A549 (cell line): Measurements from ENCODE around the gene DDX4. TPM values are rescaled to one million over a fixed set of nuclear protein-coding genes. Genes with fewer than 3 reads are reported as not detected.

ENCODE experiments used
- ATAC-seq, 2 experiments: fragments of 200-7000 bp in 1 of 2; fragments of >200 bp in 1 of 2; cut with Nextera tagmentation in 1 of 2; cut with Tn5 transposase in 1 of 2; 3 replicates each; pipeline versions ENCODE4 v1.8.0 to v1.9.1; 2018 to 2020; ENCODE audit warnings: mild to moderate bottlenecking in 1 of 2, moderate library complexity in 1 of 2
- CTCF ChIA-PET: fragments of 300-600 bp; sonication (Branson Sonifier 250); formaldehyde crosslinking; extraction: SDS; loops from one replicate; lab custom pipeline; 2021; ENCODE audit warnings: antibody characterized with exemption, inconsistent platforms; lab: Yijun Ruan, JAX
- POLR2A ChIA-PET: fragments of 350-600 bp; formaldehyde crosslinking; extraction: SDS; loops from one replicate; lab custom pipeline; 2021; ENCODE audit warnings: antibody characterized with exemption, inconsistent platforms; lab: Yijun Ruan, JAX
- DNase-seq, 2 experiments: peaks; one replicate each; pipeline versions ENCODE4 v3.0.0 to v3.0.0-alpha.2; 2011 to 2016; ENCODE audit warnings: low read depth in 1 of 2, low spot score in 1 of 2
- FAIRE-seq: peaks from 2 replicates; lab custom pipeline; 2011; peaks lifted over from hg19 to GRCh38; lab: Jason Lieb, UNC
- H3K27ac ChIP-seq, 2 experiments: fragments of >200 bp; sonication (Bioruptor Twin); formaldehyde crosslinking; 3 replicates each; pipeline ENCODE4 v1.5.1; 2016 to 2017
- H3K4me1 ChIP-seq: fragments of >200 bp; sonication (Bioruptor Twin); formaldehyde crosslinking; 3 replicates; pipeline ENCODE4 v1.6.1; 2016
- H3K4me2 ChIP-seq: fragments of >200 bp; sonication (Bioruptor Twin); formaldehyde crosslinking; 3 replicates; pipeline ENCODE4 v1.6.1; 2016
- H3K4me3 ChIP-seq: fragments of >200 bp; sonication (Bioruptor Twin); formaldehyde crosslinking; 3 replicates; pipeline ENCODE4 v1.5.1; 2016
- H3K9me3 ChIP-seq: fragments of >200 bp; sonication (Bioruptor Twin); formaldehyde crosslinking; 3 replicates; pipeline ENCODE4 v1.6.1; 2016
- BHLHE40 ChIP-seq: IDR thresholded peaks from 2 replicates; pipeline ENCODE4 v1.6.1; 2012; ENCODE audit warnings: low read depth, low read length, inconsistent platforms
- CEBPB ChIP-seq, 2 experiments: fragments of >200 bp in 1 of 2; sonication (Bioruptor Twin) in 1 of 2; formaldehyde crosslinking in 1 of 2; IDR thresholded peaks; 2 replicates each; pipeline ENCODE4 v1.6.1; 2012 to 2016
- CHD2 ChIP-seq: fragments of 150-350 bp; IDR thresholded peaks from 2 replicates; pipeline ENCODE4 v1.6.1; 2014; ENCODE audit warnings: low read length; ENCODE audit not compliant: partially characterized antibody
- EHF ChIP-seq: fragments of 250-450 bp; sonication (Bioruptor Pico); IDR thresholded peaks from 2 replicates; pipeline ENCODE4 v1.5.0; 2020; ENCODE audit warnings: mild to moderate bottlenecking
- ESRRA ChIP-seq: fragments of 150-350 bp; IDR thresholded peaks from 2 replicates; pipeline ENCODE4 v1.6.1; 2014; ENCODE audit warnings: mild to moderate bottlenecking, low read length, borderline replicate concordance
- FOSL2 ChIP-seq, 2 experiments: fragments of 450-650 bp in 1 of 2; fragments of >200 bp in 1 of 2; sonication (Bioruptor Twin) in 1 of 2; formaldehyde crosslinking; IDR thresholded peaks; 2 replicates each; pipeline versions ENCODE4 v1.5.0 to v1.6.1; 2016 to 2020; ENCODE audit warnings: mild to moderate bottlenecking in 1 of 2, moderate library complexity in 1 of 2
- GATA3 ChIP-seq: IDR thresholded peaks from 2 replicates; pipeline ENCODE4 v1.6.1; 2012; ENCODE audit warnings: borderline replicate concordance
- HOXA7 ChIP-seq: fragments of 250-450 bp; sonication (Bioruptor Pico); IDR thresholded peaks from 2 replicates; pipeline ENCODE4 v1.5.0; 2020; ENCODE audit warnings: mild to moderate bottlenecking, moderate library complexity
- HOXB5 ChIP-seq: fragments of 250-450 bp; sonication (Bioruptor Pico); IDR thresholded peaks from 2 replicates; pipeline ENCODE4 v1.5.0; 2020; ENCODE audit warnings: mild to moderate bottlenecking, moderate library complexity
- JUNB ChIP-seq: fragments of >200 bp; sonication (Bioruptor Twin); formaldehyde crosslinking; IDR thresholded peaks from 2 replicates; pipeline ENCODE4 v1.6.1; 2016
- NFE2L2 ChIP-seq: fragments of 150-350 bp; conservative IDR thresholded peaks from 2 replicates; pipeline ENCODE4 v1.6.1; 2014; ENCODE audit warnings: low read length
- NPAS2 ChIP-seq: fragments of 250-450 bp; sonication (Bioruptor Pico); IDR thresholded peaks from 2 replicates; pipeline ENCODE4 v1.8.0; 2022; ENCODE audit warnings: mild to moderate bottlenecking, moderate library complexity, borderline replicate concordance
- POLR2A ChIP-seq: IDR thresholded peaks from 2 replicates; pipeline ENCODE4 v1.6.1; 2012; ENCODE audit warnings: mild to moderate bottlenecking, low read length
- POLR2AphosphoS2 ChIP-seq: conservative IDR thresholded peaks from 2 replicates; pipeline ENCODE4 v1.6.1; 2012; ENCODE audit warnings: low read length, improper control_type of control experiment, inconsistent platforms
- RCOR1 ChIP-seq: fragments of 150-350 bp; IDR thresholded peaks from 2 replicates; pipeline ENCODE4 v1.6.1; 2014; ENCODE audit warnings: antibody characterized with exemption, low read length, low read depth
- RFX5 ChIP-seq: fragments of 450-650 bp; IDR thresholded peaks from 2 replicates; pipeline ENCODE4 v1.7.1; 2014; ENCODE audit warnings: antibody characterized with exemption, mild to moderate bottlenecking, moderate library complexity
- SREBF2 ChIP-seq: fragments of 450-650 bp; IDR thresholded peaks from 2 replicates; pipeline ENCODE4 v1.6.1; 2014; ENCODE audit warnings: mild to moderate bottlenecking, moderate library complexity
- TFCP2L1 ChIP-seq: fragments of 250-450 bp; sonication (Bioruptor Pico); IDR thresholded peaks from 2 replicates; pipeline ENCODE4 v1.5.0; 2021; ENCODE audit warnings: mild to moderate bottlenecking
- ZSCAN20 ChIP-seq: fragments of 250-450 bp; sonication (Bioruptor Pico); IDR thresholded peaks from 2 replicates; pipeline ENCODE4 v1.8.0; 2022; ENCODE audit warnings: mild to moderate bottlenecking, moderate library complexity
- WGBS: methylation state at CpG from one replicate; pipeline ENCODE4 v1.1.6; 2017; ENCODE audit errors: missing lambda C conversion rate; 5-methylcytosine and 5-hydroxymethylcytosine counted together
- polyA plus RNA-seq, 4 experiments: library from polyadenylated mRNA; depleted of rRNA in 3 of 4; stranded (reverse); fragments of >200 nt; fragmentation: RNase III in 1 of 4; extraction: RNeasy Plus Mini Kit Qiagen cat#74134 plus additional on column Dnase treatment in 1 of 4; gene quantifications; 2 replicates in 3 of 4; 3 replicates in 1 of 4; pipeline ENCODE4 v1.2.3, GENCODE V29; 2011 to 2017
- TF ChIP-seq, protein P1 (sequence below): IDR thresholded peaks from 2 replicates; pipeline ENCODE4 v1.6.1; 2012
- TF ChIP-seq, protein P2 (sequence below): fragments of 250-450 bp; sonication (Bioruptor Pico); IDR thresholded peaks from 2 replicates; pipeline ENCODE4 v1.5.0; 2020; ENCODE audit warnings: low read depth, mild to moderate bottlenecking, moderate library complexity
- TF ChIP-seq, protein P3 (sequence below): fragments of 200-600 bp; sonication (generic); IDR thresholded peaks from 2 replicates; pipeline ENCODE4 v1.6.1; 2016; ENCODE audit warnings: antibody characterized with exemption, mild to moderate bottlenecking, moderate library complexity
- TF ChIP-seq, protein P4 (sequence below): fragments of >200 bp; sonication (Bioruptor Twin); formaldehyde crosslinking; IDR thresholded peaks from 3 replicates; pipeline ENCODE4 v1.5.1; 2016
- TF ChIP-seq, protein P5 (sequence below): fragments of >200 bp; sonication (Bioruptor Twin); formaldehyde crosslinking; IDR thresholded peaks from 2 replicates; pipeline ENCODE4 v1.6.1; 2016
- TF ChIP-seq, protein P6 (sequence below): IDR thresholded peaks from 2 replicates; pipeline ENCODE4 v1.6.1; 2012; ENCODE audit warnings: low read depth, borderline replicate concordance
- TF ChIP-seq, protein P7 (sequence below): fragments of 150-350 bp; IDR thresholded peaks from 2 replicates; pipeline ENCODE4 v1.6.1; 2014; ENCODE audit warnings: low read depth, mild to moderate bottlenecking, low read length

DDX4 gene
- polyA plus RNA-seq, 2 of the 4 experiments (the other 2 are of a cell fraction) = 0.09 TPM; not detected in 1

DNA sequence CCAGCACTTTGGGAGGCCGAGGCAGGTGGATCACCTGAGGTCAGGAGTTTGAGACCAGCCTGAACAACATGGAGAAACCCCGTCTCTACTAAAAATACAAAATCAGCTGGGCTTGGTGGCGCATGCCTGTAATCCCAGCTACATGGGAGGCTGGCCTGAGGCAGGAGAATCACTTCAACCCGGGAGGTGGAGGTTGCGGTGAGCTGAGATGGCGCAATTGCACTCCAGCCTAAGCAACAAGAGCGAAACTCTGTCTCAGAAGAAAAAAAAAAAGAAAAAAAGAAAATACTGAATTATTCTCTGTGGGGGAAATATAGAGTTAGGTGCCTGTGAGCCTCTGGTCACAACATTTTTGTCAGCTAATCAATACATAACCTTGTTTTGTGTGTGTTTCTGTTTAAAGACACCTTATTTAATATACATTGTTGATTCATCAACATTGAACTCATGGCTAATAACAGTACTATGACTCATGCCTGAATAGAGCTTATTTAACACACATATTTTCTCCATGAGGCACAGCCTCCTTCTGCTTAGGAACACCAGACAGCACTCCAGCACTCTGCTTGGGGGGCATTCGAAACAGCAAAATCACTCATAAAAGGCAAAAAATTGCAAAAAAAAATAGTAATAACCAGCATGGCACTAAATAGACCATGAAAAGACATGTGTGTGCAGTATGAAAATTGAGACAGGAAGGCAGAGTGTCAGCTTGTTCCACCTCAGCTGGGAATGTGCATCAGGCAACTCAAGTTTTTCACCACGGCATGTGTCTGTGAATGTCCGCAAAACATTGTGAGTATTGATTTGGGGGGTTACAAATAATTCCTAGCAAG lies 113.2 kb downstream of the DDX4 start, which contains the start of gene IL31RA:
TSS of gene IL31RA (plus strand) at position 519 of the 836 bp plus-strand sequence. CDS start at position 733, 214 bp downstream.
- ChIA-PET CTCF (interaction anchor here (1.2 kb wide), 1 partner anchor 13 kb away, joined by 3 read pairs; no protein-coding TSS in a partner anchor), POLR2A (no interaction called here)
- peak; percentile 39 to 54 for DNase-seq
- H3K4me2 ChIP-seq = peak within 1 kb of the TSS; percentile 59
- peak; percentile 95 to 98 for ATAC-seq
- peak within 1 kb of the TSS; percentile 28 to 67; a peak in 5 of 6 replicates for H3K27ac ChIP-seq
- no peak for FAIRE-seq
- 50% methylated on average over 10 of the region's 10 CpGs for WGBS
- no peak within 1 kb of the TSS for H3K4me3 ChIP-seq
- TF ChIP-seq, protein P1, sequence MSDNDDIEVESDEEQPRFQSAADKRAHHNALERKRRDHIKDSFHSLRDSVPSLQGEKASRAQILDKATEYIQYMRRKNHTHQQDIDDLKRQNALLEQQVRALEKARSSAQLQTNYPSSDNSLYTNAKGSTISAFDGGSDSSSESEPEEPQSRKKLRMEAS = peak; percentile 36; the same call in 1 of the 2 replicates
- TF ChIP-seq FOSL2 (IDR thresholded peaks at IDR 0.05) (peak; percentile 73), FOSL2 (CRISPR knock-in tag; IDR thresholded peaks at IDR 0.05) (peak; percentile 93), NPAS2 (CRISPR knock-in tag) (no peak), RCOR1 (no peak), POLR2AphosphoS2 (no peak), GATA3 (no peak; the same call in 1 of the 2 replicates), JUNB (peak; percentile 70), POLR2A (no peak), CEBPB (IDR thresholded peaks at IDR 0.05) (peak; percentile 56 to 84; a peak in 3 of 4 replicates), RFX5 (no peak), TFCP2L1 (CRISPR knock-in tag) (no peak), EHF (CRISPR knock-in tag) (no peak)
- TF ChIP-seq, protein P2, sequence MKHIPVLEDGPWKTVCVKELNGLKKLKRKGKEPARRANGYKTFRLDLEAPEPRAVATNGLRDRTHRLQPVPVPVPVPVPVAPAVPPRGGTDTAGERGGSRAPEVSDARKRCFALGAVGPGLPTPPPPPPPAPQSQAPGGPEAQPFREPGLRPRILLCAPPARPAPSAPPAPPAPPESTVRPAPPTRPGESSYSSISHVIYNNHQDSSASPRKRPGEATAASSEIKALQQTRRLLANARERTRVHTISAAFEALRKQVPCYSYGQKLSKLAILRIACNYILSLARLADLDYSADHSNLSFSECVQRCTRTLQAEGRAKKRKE (CRISPR knock-in tag) = no peak
- TF ChIP-seq, protein P3, sequence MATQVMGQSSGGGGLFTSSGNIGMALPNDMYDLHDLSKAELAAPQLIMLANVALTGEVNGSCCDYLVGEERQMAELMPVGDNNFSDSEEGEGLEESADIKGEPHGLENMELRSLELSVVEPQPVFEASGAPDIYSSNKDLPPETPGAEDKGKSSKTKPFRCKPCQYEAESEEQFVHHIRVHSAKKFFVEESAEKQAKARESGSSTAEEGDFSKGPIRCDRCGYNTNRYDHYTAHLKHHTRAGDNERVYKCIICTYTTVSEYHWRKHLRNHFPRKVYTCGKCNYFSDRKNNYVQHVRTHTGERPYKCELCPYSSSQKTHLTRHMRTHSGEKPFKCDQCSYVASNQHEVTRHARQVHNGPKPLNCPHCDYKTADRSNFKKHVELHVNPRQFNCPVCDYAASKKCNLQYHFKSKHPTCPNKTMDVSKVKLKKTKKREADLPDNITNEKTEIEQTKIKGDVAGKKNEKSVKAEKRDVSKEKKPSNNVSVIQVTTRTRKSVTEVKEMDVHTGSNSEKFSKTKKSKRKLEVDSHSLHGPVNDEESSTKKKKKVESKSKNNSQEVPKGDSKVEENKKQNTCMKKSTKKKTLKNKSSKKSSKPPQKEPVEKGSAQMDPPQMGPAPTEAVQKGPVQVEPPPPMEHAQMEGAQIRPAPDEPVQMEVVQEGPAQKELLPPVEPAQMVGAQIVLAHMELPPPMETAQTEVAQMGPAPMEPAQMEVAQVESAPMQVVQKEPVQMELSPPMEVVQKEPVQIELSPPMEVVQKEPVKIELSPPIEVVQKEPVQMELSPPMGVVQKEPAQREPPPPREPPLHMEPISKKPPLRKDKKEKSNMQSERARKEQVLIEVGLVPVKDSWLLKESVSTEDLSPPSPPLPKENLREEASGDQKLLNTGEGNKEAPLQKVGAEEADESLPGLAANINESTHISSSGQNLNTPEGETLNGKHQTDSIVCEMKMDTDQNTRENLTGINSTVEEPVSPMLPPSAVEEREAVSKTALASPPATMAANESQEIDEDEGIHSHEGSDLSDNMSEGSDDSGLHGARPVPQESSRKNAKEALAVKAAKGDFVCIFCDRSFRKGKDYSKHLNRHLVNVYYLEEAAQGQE = no peak
- 0 out of 3 replicates have a peak, but pooled peaks cover 3% of the 10 kb centered on the region for H3K9me3 ChIP-seq
- H3K4me1 ChIP-seq = peaks cover 12% of the 10 kb centered on the region; the same call in 2 of the 3 replicates

DNA sequence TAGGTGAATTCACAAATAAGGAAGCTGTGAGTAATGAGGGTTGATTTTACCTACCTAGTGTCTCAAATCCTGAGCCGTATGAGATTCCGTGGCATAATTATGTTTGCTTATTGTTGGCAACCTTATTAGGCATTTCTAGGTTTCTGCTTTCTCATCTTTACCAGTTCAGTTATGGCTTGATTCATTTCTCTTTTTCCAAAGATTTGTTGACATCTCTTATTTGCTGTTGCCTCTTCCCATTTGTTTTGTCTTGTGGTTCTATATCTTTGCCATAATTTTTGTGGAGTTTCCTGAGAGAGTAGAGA lies 113.8 kb downstream of the DDX4 start:
- ChIA-PET CTCF (interaction anchor here (1.2 kb wide), 1 partner anchor 13 kb away, joined by 3 read pairs; no protein-coding TSS in a partner anchor), POLR2A (no interaction called here)
- no peak for FAIRE-seq
- peak overlapping the region; percentile 59 for H3K4me2 ChIP-seq
- H3K4me1 ChIP-seq = peaks cover 12% of the 10 kb centered on the region; the same call in 2 of the 3 replicates
- WGBS = 31% methylated on average over 2 of the region's 2 CpGs
- ATAC-seq = peak in 1 of 2 experiments; percentile 53; a peak in 3 of 6 replicates
- H3K4me3 ChIP-seq = no peak overlapping the region
- H3K27ac ChIP-seq = peak overlapping the region; percentile 4 to 67; a peak in 4 of 6 replicates
- no peak for TF ChIP-seq BHLHE40
- TF ChIP-seq, protein P4, sequence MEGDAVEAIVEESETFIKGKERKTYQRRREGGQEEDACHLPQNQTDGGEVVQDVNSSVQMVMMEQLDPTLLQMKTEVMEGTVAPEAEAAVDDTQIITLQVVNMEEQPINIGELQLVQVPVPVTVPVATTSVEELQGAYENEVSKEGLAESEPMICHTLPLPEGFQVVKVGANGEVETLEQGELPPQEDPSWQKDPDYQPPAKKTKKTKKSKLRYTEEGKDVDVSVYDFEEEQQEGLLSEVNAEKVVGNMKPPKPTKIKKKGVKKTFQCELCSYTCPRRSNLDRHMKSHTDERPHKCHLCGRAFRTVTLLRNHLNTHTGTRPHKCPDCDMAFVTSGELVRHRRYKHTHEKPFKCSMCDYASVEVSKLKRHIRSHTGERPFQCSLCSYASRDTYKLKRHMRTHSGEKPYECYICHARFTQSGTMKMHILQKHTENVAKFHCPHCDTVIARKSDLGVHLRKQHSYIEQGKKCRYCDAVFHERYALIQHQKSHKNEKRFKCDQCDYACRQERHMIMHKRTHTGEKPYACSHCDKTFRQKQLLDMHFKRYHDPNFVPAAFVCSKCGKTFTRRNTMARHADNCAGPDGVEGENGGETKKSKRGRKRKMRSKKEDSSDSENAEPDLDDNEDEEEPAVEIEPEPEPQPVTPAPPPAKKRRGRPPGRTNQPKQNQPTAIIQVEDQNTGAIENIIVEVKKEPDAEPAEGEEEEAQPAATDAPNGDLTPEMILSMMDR = no peak
- TF ChIP-seq, protein P5, sequence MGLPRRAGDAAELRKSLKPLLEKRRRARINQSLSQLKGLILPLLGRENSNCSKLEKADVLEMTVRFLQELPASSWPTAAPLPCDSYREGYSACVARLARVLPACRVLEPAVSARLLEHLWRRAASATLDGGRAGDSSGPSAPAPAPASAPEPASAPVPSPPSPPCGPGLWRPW = no peak
- no peak for TF ChIP-seq ZSCAN20
- TF ChIP-seq NPAS2 (CRISPR knock-in tag) = no peak
- TF ChIP-seq SREBF2 = no peak
- TF ChIP-seq, protein P6, sequence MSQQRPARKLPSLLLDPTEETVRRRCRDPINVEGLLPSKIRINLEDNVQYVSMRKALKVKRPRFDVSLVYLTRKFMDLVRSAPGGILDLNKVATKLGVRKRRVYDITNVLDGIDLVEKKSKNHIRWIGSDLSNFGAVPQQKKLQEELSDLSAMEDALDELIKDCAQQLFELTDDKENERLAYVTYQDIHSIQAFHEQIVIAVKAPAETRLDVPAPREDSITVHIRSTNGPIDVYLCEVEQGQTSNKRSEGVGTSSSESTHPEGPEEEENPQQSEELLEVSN = no peak
- no peak for TF ChIP-seq RCOR1
- no peak for TF ChIP-seq HOXA7 (CRISPR knock-in tag)
- TF ChIP-seq, protein P7, sequence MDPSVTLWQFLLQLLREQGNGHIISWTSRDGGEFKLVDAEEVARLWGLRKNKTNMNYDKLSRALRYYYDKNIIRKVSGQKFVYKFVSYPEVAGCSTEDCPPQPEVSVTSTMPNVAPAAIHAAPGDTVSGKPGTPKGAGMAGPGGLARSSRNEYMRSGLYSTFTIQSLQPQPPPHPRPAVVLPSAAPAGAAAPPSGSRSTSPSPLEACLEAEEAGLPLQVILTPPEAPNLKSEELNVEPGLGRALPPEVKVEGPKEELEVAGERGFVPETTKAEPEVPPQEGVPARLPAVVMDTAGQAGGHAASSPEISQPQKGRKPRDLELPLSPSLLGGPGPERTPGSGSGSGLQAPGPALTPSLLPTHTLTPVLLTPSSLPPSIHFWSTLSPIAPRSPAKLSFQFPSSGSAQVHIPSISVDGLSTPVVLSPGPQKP = no peak
- TF ChIP-seq ESRRA = no peak
- TF ChIP-seq NFE2L2 = no peak
- TF ChIP-seq HOXB5 (CRISPR knock-in tag) = no peak
- TF ChIP-seq CHD2 = no peak
- H3K9me3 ChIP-seq = 0 out of 3 replicates have a peak, but pooled peaks cover under 1% of the 10 kb centered on the region
- DNase-seq = no peak
